Ovary (tissue), 9 donors: Measurements from ENCODE around the gene CD4. TPM values are rescaled to one million over a fixed set of nuclear protein-coding genes. Genes with fewer than 3 reads are reported as not detected.

Experiments
- DNase-seq, 5 donors: peaks; one replicate each; pipeline ENCODE4 v3.0.0-alpha.2; 2019 to 2020
- H3K27ac ChIP-seq, 2 donors: fragments of 200-600 bp; one replicate each; pipeline versions ENCODE4 v1.5.1 to v1.8.0; 2019 to 2022
- H3K27me3 ChIP-seq: fragments of 200-600 bp; one replicate; pipeline ENCODE4 v1.8.0; 2022
- H3K36me3 ChIP-seq: fragments of 200-600 bp; sonication (generic); one replicate; pipeline ENCODE4 v1.5.1; 2019
- H3K4me1 ChIP-seq: one replicate; pipeline ENCODE4 v1.8.1; 2013; ENCODE audit warnings: mild to moderate bottlenecking, moderate library complexity; ENCODE audit not compliant: insufficient read depth
- H3K4me3 ChIP-seq: fragments of 200-600 bp; sonication (generic); one replicate; pipeline ENCODE4 v1.5.1; 2017
- H3K9me3 ChIP-seq, 2 donors: fragments of 200-600 bp in 1 of 2; sonication (generic) in 1 of 2; one replicate each; pipeline versions ENCODE4 v1.5.1 to v1.8.1; 2013 to 2019; ENCODE audit warnings: mild to moderate bottlenecking in 1 of 2, moderate library complexity in 1 of 2
- EP300 ChIP-seq: sonication (generic); formaldehyde crosslinking; IDR thresholded peaks from one replicate; pipeline ENCODE4 v1.6.1; 2017; ENCODE audit warnings: antibody characterized with exemption
- POLR2A ChIP-seq: fragments of 450-650 bp; IDR thresholded peaks from one replicate; pipeline ENCODE4 v1.6.1; 2017; ENCODE audit warnings: antibody characterized with exemption, mild to moderate bottlenecking, moderate library complexity
- WGBS, 3 donors: extraction: QIAGEN DNeasy Blood & Tissue Kit in 1 of 3; methylation state at CpG; one replicate each; pipeline versions ENCODE4 v1.1.5 to v1.1.7; 2013 to 2017; 5-methylcytosine and 5-hydroxymethylcytosine counted together
- intact Hi-C, 4 donors: fragments of 100-400 bp; cut with DNase I; formaldehyde crosslinking; loops; one replicate each; pipeline versions ENCODE4 v1.11.0 to v1.15.1; 2022 to 2023
- polyA plus RNA-seq, 2 donors: library from polyadenylated mRNA; stranded (reverse); fragments of 200-250 nt in 1 of 2; fragments of 350-450 nt in 1 of 2; fragmentation: Illumina TruSeq in 1 of 2; extraction: RNeasy Lipid Tissue Mini Kit (QIAGEN cat#74804) in 1 of 2; gene quantifications; one replicate each; pipeline ENCODE4 v1.2.3, GENCODE V29; 2013 to 2014
- total RNA-seq, 7 donors: library from RNA; depleted of rRNA in 2 of 7; stranded (reverse); fragments of >200 nt in 2 of 7; fragmentation: NEBNext Ultra II Directional in 3 of 7; extraction: Animal tissue kit (Norgen Biotek cat#: 25700) in 3 of 7; gene quantifications; one replicate each; pipeline versions ENCODE4 v1.1.0 to v1.2.4, GENCODE V29; 2016 to 2023
- TF ChIP-seq, protein P1 (sequence below), 3 donors: fragments of 450-650 bp in 2 of 3; fragments of 200-600 bp in 1 of 3; IDR thresholded peaks; one replicate each; pipeline versions ENCODE4 v1.5.1 to v1.8.0; 2016 to 2022; ENCODE audit warnings: antibody characterized with exemption in 3 of 3, mild to moderate bottlenecking in 1 of 3
- donor health status: DM: no; HTN: no; CAD: no; lungs with moderate emphysema.
- donor health status: DM: no; HTN: no; CAD: no.
- donor health status: Bipolar disorder and iron deficiency.
- donor health status: DM: yes; HTN: yes; CAD: no.
- donor health status: DM: no; HTN: no; CAD: no.
- donor health status: DM: yes; HTN: yes; CAD: no.

CD4 gene
- total and polyA plus RNA-seq, 9 donors: 2.1 to 40.2 (median 10.3) TPM

- H3K27ac ChIP-seq: peak overlapping the region; percentile 91 to 100
- TF ChIP-seq, protein P1, sequence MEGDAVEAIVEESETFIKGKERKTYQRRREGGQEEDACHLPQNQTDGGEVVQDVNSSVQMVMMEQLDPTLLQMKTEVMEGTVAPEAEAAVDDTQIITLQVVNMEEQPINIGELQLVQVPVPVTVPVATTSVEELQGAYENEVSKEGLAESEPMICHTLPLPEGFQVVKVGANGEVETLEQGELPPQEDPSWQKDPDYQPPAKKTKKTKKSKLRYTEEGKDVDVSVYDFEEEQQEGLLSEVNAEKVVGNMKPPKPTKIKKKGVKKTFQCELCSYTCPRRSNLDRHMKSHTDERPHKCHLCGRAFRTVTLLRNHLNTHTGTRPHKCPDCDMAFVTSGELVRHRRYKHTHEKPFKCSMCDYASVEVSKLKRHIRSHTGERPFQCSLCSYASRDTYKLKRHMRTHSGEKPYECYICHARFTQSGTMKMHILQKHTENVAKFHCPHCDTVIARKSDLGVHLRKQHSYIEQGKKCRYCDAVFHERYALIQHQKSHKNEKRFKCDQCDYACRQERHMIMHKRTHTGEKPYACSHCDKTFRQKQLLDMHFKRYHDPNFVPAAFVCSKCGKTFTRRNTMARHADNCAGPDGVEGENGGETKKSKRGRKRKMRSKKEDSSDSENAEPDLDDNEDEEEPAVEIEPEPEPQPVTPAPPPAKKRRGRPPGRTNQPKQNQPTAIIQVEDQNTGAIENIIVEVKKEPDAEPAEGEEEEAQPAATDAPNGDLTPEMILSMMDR (IDR thresholded peaks at IDR 0.05): no peak
- TF ChIP-seq EP300 (no peak), POLR2A (no peak)
- DNase-seq: peak; percentile 95 to 97 (median 96)
- peaks cover 23% of the 10 kb centered on the region for H3K4me1 ChIP-seq
- H3K36me3 ChIP-seq: no peaks in the 10 kb centered on the region
- no peaks in the 10 kb centered on the region for H3K9me3 ChIP-seq
- H3K4me3 ChIP-seq: peak overlapping the region; percentile 68
- 0 to 1% (median 1%) methylated on average over 15 to 16 of the region's 16 CpGs for WGBS, 3 donors
- intact Hi-C loops: no loop called here
- H3K27me3 ChIP-seq: no peaks in the 10 kb centered on the region
Observed at GRCh38 chr12:6764011-6764828, 25.1 kb upstream of the CD4 start.

DNA sequence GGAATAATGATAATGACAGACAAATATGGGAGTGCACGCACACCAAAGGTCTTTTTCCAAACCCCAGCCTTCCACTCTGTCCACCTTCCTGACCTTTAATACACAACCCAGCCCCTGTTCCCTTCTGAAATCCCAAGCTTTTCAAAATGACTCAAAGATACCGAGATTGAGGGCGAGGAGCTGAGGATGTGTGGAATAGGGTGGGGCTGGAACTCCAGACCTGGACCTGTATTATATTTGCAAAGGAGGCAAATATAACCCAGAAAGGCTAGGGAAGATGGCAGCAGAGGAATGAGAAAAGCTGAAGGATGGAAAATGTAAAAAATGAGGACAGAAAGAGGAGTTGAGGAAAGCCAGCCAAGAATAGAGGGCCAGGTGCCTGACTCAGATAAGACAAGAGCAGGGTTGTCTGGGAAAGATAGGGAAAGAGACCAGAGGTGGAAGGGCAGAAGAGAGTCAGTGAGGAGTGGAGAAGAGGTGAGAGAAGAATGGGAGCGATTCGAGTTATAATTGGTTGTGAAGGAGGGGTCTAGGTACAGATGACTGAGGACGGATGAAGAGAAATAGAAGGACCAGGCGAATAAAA is 24.2 kb upstream of the CD4 start:
- Histone ChIP-seq H3K27me3 (no peaks in the 10 kb centered on the region), H3K9me3 (no peaks in the 10 kb centered on the region), H3K27ac (peak overlapping the region; percentile 91 to 100), H3K4me3 (peak overlapping the region; percentile 68), H3K36me3 (no peaks in the 10 kb centered on the region), H3K4me1 (peaks cover 23% of the 10 kb centered on the region)
- intact Hi-C loops: no loop called here
- no peak for DNase-seq
- WGBS, 3 donors: 10 to 16% (median 15%) methylated on average over 7 of the region's 7 CpGs
- no peak for TF ChIP-seq EP300
- TF ChIP-seq POLR2A: no peak
- TF ChIP-seq, protein P1 (IDR thresholded peaks at IDR 0.05): no peak

DNA sequence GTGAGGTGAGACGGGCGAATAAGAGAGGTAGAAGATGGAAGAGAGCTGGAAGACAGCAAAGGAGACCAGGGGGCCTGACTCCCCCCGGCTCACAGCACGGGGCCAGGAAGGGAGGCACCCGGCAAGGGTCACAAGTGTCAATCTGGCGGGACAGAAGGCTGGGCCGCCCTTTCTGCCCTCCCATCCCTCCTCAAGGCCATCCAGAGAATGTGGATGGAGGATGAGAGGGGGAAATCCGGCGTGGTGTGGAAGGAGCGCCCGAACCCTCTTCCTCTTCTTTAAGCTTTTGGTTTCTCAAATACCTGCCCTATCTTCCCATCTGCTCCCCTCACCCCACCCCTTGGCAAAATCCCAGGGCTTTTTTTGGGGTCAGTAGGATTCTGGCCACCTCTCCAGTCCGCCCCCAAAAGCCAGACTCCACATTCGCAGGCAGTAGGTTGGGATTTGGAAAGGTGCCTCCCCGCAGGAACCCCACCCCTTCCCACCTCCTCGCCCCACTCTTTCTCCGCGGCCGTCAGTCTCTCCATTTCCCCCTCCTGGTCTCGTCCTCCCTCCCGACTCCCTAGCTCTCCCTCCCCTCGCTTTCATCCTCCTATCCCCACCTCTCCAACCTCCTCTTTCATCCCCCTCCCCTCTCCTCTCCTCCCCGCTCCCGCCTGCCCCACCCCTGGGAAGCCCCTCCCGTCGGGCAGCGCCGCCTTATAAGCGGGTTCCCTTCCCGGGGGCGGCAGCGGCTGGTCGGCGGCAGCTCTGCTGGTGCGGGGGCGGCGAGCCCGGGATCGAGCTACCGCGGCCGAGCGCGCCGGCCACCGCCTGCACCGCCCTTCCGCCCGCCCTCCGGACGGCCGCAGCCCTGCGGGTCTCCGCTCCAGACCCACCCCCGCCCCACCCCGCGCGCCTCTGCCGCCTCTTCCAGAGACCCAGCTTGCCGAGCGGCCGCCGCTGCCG is 23.4 kb upstream of the CD4 start, which contains the start of gene PTMS:
TSS of gene PTMS (plus strand) at position 730 of the 948 bp plus-strand sequence. CDS start 343 bp downstream, outside the sequence.
- peaks cover 23% of the 10 kb centered on the region for H3K4me1 ChIP-seq
- intact Hi-C loops: loop anchor here in 2 of 4 donors (2.0 kb wide), 1 partner anchor 13 kb away; the partner anchor contains the start of gene MLF2 (in 2 of the 2)
- peak; percentile 91 to 93 (median 91) for DNase-seq
- H3K4me3 ChIP-seq: peak within 1 kb of the TSS; percentile 68
- no peaks in the 10 kb centered on the region for H3K27me3 ChIP-seq
- no peaks in the 10 kb centered on the region for H3K36me3 ChIP-seq
- no peak for TF ChIP-seq EP300
- peak; percentile 88 for TF ChIP-seq POLR2A
- TF ChIP-seq, protein P1 (IDR thresholded peaks at IDR 0.05): no peak
- 0 to 2% (median 1%) methylated on average over 39 to 63 of the region's 63 CpGs for WGBS, 3 donors
- H3K9me3 ChIP-seq: no peaks in the 10 kb centered on the region
- peak within 1 kb of the TSS; percentile 91 to 100 for H3K27ac ChIP-seq
